GM18951 (cell line): Measurements from ENCODE around the gene PPP6R3.
"Not testable (repeated sequence)": the region's sequence is repeated elsewhere in the genome, so short reads cannot be mapped to it uniquely, and the experiment has no call there.

Source experiments
- POLR2A ChIP-seq: IDR thresholded peaks from 4 replicates; pipeline ENCODE4 v1.6.1; 2011; ENCODE audit warnings: mild to moderate bottlenecking; ENCODE audit not compliant: insufficient read length, insufficient read depth; ENCODE audit errors: extremely low read depth
- in situ Hi-C: fragments of 300-500 bp; cut with MboI; formaldehyde crosslinking; loops from one replicate; pipeline ENCODE4 v1.12.0; 2022; ENCODE audit warnings: low sequenced_read_pairs, mixed read lengths, inconsistent platforms; ENCODE audit not compliant: unreplicated experiment

The PPP6R3 gene

DNA sequence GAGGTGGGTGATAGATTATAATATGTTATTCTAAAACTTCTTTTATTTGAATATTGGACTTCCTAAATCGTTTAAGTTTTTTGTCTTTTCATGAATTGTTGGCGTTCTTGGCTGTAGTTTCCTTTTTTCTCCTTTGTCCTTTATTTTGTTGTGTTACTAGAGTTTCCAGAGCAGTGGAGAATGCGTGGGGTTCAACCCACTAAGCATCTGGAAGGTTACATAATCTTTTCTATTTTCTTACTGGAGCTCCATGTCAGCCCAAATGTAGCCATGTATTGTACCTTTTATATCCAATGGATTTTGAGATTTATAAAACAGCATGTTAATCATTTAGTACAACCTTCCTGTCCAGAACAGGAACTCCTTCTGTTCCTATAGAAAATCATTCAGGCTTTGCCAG lies 63.2 kb downstream of the PPP6R3 start:
- no peak for TF ChIP-seq POLR2A
- in situ Hi-C loops = no loop called here

DNA sequence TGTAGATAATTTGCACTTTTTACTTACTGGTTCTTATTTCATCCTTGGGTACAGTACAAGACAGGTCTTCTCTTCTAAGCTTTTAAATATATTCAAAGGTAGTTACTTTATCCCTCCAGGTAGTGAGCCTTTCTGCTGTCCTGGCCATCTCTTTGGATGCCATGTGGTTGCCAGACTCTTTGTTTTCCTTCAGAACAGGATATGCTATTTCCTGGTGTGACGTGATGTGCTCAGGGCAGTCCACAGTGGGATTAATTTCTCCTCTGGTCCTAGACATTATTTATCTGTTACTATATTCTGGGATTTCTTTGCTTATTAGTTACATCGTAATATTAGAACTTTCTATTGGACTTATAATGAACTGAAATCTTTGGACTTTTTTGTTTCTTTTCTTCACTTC lies 63.7 kb downstream of the PPP6R3 start:
- no peak for TF ChIP-seq POLR2A
- in situ Hi-C loops = no loop called here

- no peak for TF ChIP-seq POLR2A
- in situ Hi-C loops = no loop called here
Observed at GRCh38 chr11:68524681-68525080, 64.1 kb downstream of the PPP6R3 start.

GRCh38 chr11:68525336-68525735 lies 64.8 kb downstream of the PPP6R3 start:
- in situ Hi-C loops = no loop called here
- TF ChIP-seq POLR2A = no peak

DNA sequence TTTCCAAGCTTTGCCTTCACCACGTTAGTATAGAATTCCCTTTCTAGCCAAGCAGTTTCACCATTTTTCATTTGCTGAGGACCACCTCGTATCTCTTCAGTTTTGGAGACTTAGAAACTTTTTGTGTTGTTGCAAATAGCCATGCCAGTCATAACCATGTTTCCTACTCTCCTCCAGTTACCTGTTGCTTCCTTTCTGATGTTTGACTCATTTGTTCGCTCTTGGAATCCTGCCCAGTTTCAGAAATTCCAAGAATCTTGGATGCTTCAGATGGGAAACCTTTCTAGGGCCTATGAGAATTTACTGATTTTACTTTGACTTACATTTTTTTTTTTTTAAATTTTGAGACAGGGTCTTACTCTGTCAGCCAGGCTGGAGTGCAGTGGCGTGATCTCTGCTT lies 65.4 kb downstream of the PPP6R3 start:
- in situ Hi-C loops = no loop called here
- no peak for TF ChIP-seq POLR2A

GRCh38 chr11:68527585-68527984 lies 67.0 kb downstream of the PPP6R3 start:
- no peak for TF ChIP-seq POLR2A
- in situ Hi-C loops = no loop called here

GRCh38 chr11:68528630-68529029 lies 68.1 kb downstream of the PPP6R3 start:
- in situ Hi-C loops = no loop called here
- TF ChIP-seq POLR2A = no peak

DNA sequence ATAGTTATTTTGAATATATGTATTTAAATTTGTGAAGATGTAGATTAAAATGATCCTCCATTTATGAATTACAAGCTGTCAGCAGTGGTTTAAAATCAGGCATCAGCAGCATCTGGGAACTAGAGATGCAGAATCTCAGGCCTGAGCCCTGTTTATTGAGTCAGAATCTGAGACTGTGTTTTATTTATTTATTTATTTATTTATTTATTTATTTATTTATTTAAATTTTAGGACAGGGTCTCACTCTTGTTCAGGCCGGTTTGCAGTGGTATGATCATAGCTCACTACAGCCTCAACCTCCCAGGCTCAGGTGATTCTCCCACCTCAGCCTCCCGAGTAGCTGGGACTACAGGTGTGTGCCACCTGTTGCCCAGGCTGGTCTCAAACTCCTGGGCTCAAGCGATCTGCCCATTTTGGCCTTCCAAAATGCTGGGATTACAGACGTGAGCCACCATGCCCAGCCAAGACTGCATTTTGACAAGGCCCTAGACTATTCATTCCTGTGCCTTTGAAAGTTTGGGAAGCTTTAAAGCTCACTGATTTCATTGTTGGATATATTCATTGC lies 70.7 kb downstream of the PPP6R3 start:
- no peak for TF ChIP-seq POLR2A
- in situ Hi-C loops = no loop called here

GRCh38 chr11:68532727-68533369 lies 72.3 kb downstream of the PPP6R3 start:
- in situ Hi-C loops = no loop called here
- no peak for TF ChIP-seq POLR2A

GRCh38 chr11:68533945-68534344 lies 73.4 kb downstream of the PPP6R3 start:
- TF ChIP-seq POLR2A = no peak
- in situ Hi-C loops = no loop called here

GRCh38 chr11:68535098-68535497 lies 74.5 kb downstream of the PPP6R3 start:
- TF ChIP-seq POLR2A = no peak
- in situ Hi-C loops = no loop called here

DNA sequence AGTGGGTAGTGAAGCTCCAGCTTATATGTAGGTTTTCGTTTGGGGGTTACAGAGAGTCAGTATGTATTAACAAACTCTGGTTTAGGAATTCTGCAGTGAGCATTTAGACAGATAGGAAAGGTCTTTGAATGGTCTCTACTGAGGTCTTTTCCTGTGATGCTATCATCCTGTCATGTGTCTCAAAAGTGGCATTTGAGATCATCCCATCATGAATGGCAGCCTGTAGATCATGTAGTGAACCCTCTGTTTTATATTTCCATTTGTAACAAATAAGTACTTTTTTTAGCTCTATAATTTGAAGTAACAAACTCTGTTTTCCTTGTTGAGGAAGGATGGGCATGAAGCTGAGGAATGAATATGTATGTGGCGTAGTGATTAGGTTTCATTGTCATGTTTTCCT lies 76.2 kb downstream of the PPP6R3 start:
- in situ Hi-C loops = no loop called here
- no peak for TF ChIP-seq POLR2A

DNA sequence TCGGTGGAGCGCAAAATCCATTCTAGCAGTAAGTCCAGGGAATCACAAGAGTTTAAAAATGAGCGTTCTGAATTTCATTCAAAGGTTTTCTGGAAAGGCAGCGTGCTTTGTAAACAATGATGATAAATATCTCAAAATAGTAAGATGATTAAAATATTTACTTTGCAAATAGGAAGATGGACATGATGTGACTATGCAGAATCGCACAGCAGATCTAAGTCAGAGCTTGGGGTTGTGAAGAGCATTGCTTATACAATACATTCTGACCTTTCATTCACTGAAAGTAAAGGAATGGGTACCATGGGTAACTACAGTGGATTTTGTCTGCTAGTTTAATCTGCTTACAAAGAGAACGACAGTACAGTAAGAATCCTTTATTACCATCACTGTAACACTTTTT lies 77.5 kb downstream of the PPP6R3 start:
- in situ Hi-C loops = no loop called here
- no peak for TF ChIP-seq POLR2A

DNA sequence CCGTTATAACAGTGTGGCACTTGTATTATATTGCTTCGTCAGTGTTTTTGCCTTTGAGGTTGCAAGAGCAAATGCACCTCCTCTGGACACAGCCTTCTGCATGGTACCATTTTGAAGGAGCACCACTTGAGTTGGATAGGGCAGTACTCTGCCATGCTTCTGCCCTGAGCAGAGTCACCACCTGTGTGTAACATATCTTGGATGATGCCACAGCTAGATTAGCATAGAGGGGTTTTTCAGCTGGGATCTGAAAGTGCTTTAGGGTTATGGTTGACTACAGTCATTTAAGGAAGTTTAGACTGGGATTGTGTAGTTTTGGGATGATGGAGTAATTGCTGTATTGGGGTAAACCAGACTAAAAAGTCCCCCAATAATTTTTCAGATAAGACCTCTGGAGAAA lies 78.8 kb downstream of the PPP6R3 start:
- no peak for TF ChIP-seq POLR2A
- in situ Hi-C loops = no loop called here

DNA sequence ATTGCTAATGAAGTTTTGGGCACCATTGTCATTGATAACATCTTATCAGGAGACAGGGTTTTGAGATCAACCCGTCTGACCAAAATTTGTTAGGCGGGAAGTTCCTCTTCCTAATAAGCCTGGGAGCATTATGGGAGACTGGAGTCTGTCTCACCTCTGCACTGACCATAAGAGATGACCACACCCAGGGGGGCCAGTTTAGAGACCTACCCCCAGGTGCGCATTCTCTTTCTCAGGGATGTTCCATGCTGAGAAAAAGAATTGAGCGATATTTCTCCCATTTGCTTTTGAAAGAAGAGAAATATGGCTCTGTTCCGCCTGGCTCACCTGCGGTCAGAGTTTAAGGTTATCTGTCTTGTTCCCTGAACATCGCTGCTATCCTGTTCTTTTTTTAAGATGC lies 80.0 kb downstream of the PPP6R3 start:
- in situ Hi-C loops = not testable (repeated sequence)
